GM12878 (cell line): ENCODE data around the gene TET1. TPM values are rescaled to one million over a fixed set of nuclear protein-coding genes. Genes with fewer than 3 reads are reported as not detected.
A peak's percentile ranks its signal among the peaks of the same experiment; 100 is the strongest.

Source experiments
- BRCA1 ChIP-seq: IDR thresholded peaks from 2 replicates; pipeline ENCODE4 v1.6.1; 2011; ENCODE audit warnings: low read depth, low read length, improper control_type of control experiment
- RAD51 ChIP-seq: fragments of 450-650 bp; IDR thresholded peaks from 2 replicates; pipeline ENCODE4 v1.6.1; 2016; ENCODE audit warnings: moderate library complexity, mild to moderate bottlenecking, inconsistent platforms
- RB1 ChIP-seq: fragments of 450-650 bp; formaldehyde crosslinking; IDR thresholded peaks from 2 replicates; pipeline ENCODE4 v1.6.1; 2017; ENCODE audit warnings: mild to moderate bottlenecking, borderline replicate concordance
- SRF ChIP-seq, 2 experiments: IDR thresholded peaks; 2 replicates each; pipeline ENCODE4 v1.6.1; 2011; ENCODE audit warnings: low read depth in 2 of 2, low read length in 2 of 2, mild to moderate bottlenecking in 1 of 2, moderate library complexity in 1 of 2
- TARDBP ChIP-seq: IDR thresholded peaks from 2 replicates; pipeline ENCODE4 v1.6.1; 2016; ENCODE audit warnings: borderline replicate concordance
- ZBTB40 ChIP-seq: fragments of 450-650 bp; IDR thresholded peaks from 2 replicates; pipeline ENCODE4 v1.6.1; 2016; ENCODE audit warnings: mild to moderate bottlenecking, moderate library complexity, borderline replicate concordance
- polyA plus RNA-seq, 11 experiments: library from polyadenylated mRNA; depleted of rRNA in 4 of 11; unstranded in 6 of 11; stranded (reverse) in 5 of 11; fragments of >200 nt; fragmentation: Nextera tagmentation in 4 of 11; fragmentation: Illumina TruSeq in 1 of 11; extraction: Ambion mirVana in 4 of 11; extraction: Trizol in 1 of 11; gene quantifications; 1 replicate in 1 of 11; 2 replicates in 10 of 11; pipeline versions ENCODE4 v1.2.1 to v1.2.3, GENCODE V29; 2011 to 2016; ENCODE audit warnings: inconsistent platforms in 2 of 11, missing spikeins in 2 of 11, low read depth in 1 of 11
- total RNA-seq, 4 experiments: library from RNA; depleted of rRNA in 3 of 4; stranded (reverse); fragments of >200 nt in 3 of 4; fragmentation: Illumina TruSeq in 1 of 4; extraction: Trizol in 1 of 4; gene quantifications; 2 replicates each; pipeline versions ENCODE4 v1.2.1 to v1.2.3, GENCODE V29; 2013 to 2021

The TET1 gene
- total and polyA plus RNA-seq, 10 of the 15 experiments (the other 5 are each of a cell fraction or from before 2014, with no cell fraction given): 0.22 to 1.4 (median 0.60) TPM

GRCh38 chr10:68720793-68721672 is 160.9 kb downstream of the TET1 start, which contains the start of gene CCAR1 (continued):
- no peak for TF ChIP-seq ZBTB40
- no peak for TF ChIP-seq SRF (IDR thresholded peaks at IDR 0.05; ENCODE audit: low read depth in 2 of 2, low read length in 2 of 2)
- TF ChIP-seq BRCA1: no peak
- TF ChIP-seq RB1: 0 out of 2 replicates have a peak, but pooled peaks have one; percentile 13
- peak; percentile 99 for TF ChIP-seq RAD51
- TF ChIP-seq TARDBP: no peak
